Keratinocyte (primary cell): ENCODE data around the gene TCHH. TPM values are rescaled to one million over a fixed set of nuclear protein-coding genes. Genes with fewer than 3 reads are reported as not detected.

ENCODE experiments used
- DNase-seq: peaks from one replicate; pipeline ENCODE4 v3.0.0-alpha.2; 2011; ENCODE audit warnings: low read depth, missing footprints, low spot score
- FAIRE-seq: peaks from 2 replicates; lab custom pipeline; 2011; peaks lifted over from hg19 to GRCh38; lab: Jason Lieb, UNC
- H2AFZ ChIP-seq: 2 replicates; pipeline ENCODE4 v1.6.0; 2012; ENCODE audit warnings: low read length, control low read depth, inconsistent platforms; ENCODE audit not compliant: control insufficient read depth
- H3K27ac ChIP-seq: 2 replicates; pipeline ENCODE4 v1.5.1; 2011; ENCODE audit warnings: low read length; ENCODE audit not compliant: control insufficient read depth, insufficient read depth
- H3K27me3 ChIP-seq: 3 replicates; pipeline ENCODE4 v1.6.0; 2011; ENCODE audit warnings: low read length; ENCODE audit not compliant: control insufficient read depth, insufficient read depth; ENCODE audit errors: extremely low read depth
- H3K36me3 ChIP-seq, 2 experiments: 2 replicates in 1 of 2; 3 replicates in 1 of 2; pipeline ENCODE4 v1.5.1; 2011; ENCODE audit warnings: low read length in 2 of 2, mild to moderate bottlenecking in 1 of 2; ENCODE audit not compliant: control insufficient read depth in 2 of 2, insufficient read depth in 2 of 2; ENCODE audit errors: extremely low read depth in 1 of 2
- H3K4me1 ChIP-seq: 3 replicates; pipeline ENCODE4 v1.5.1; 2011; ENCODE audit warnings: low read length; ENCODE audit not compliant: control insufficient read depth, insufficient read depth; ENCODE audit errors: extremely low read depth
- H3K4me2 ChIP-seq: 3 replicates; pipeline ENCODE4 v1.6.0; 2011; ENCODE audit warnings: low read depth, low read length; ENCODE audit not compliant: control insufficient read depth, insufficient read depth; ENCODE audit errors: extremely low read depth
- H3K4me3 ChIP-seq, 3 experiments: fragments of 200-600 bp in 1 of 3; sonication (generic) in 1 of 3; 2 replicates in 2 of 3; 3 replicates in 1 of 3; pipeline ENCODE4 v1.5.1; 2011 to 2016; ENCODE audit warnings: low read length in 3 of 3, mild to moderate bottlenecking in 3 of 3, control low read depth in 2 of 3, inconsistent platforms in 1 of 3, low read depth in 1 of 3, mixed read lengths in 1 of 3, mixed run types in 1 of 3, moderate library complexity in 1 of 3; ENCODE audit not compliant: control insufficient read depth in 2 of 3, insufficient read depth in 2 of 3; ENCODE audit errors: extremely low read depth in 1 of 3
- H3K79me2 ChIP-seq: 2 replicates; pipeline ENCODE4 v1.6.0; 2012; ENCODE audit warnings: low read length; ENCODE audit not compliant: control insufficient read depth, insufficient read depth
- H3K9ac ChIP-seq: 3 replicates; pipeline ENCODE4 v1.6.0; 2011; ENCODE audit warnings: low read length; ENCODE audit not compliant: control insufficient read depth, insufficient read depth; ENCODE audit errors: extremely low read depth
- H3K9me1 ChIP-seq: 3 replicates; pipeline ENCODE4 v1.6.0; 2011; ENCODE audit warnings: low read length; ENCODE audit not compliant: control insufficient read depth, insufficient read depth; ENCODE audit errors: extremely low read depth
- H3K9me3 ChIP-seq: 2 replicates; pipeline ENCODE4 v1.5.1; 2012; ENCODE audit warnings: low read depth, low read length; ENCODE audit not compliant: control insufficient read depth
- H4K20me1 ChIP-seq: 3 replicates; pipeline ENCODE4 v1.6.0; 2011; ENCODE audit warnings: low read length; ENCODE audit not compliant: control insufficient read depth, insufficient read depth; ENCODE audit errors: extremely low read depth
- CTCF ChIP-seq, 3 experiments: IDR thresholded peaks in 1 of 3; conservative IDR thresholded peaks in 1 of 3; optimal IDR thresholded peaks in 1 of 3; 2 replicates in 2 of 3; 3 replicates in 1 of 3; pipeline versions ENCODE3 to v1.5.1; 2011; ENCODE audit warnings: low read length in 3 of 3, mild to moderate bottlenecking in 3 of 3, moderate library complexity in 2 of 3, control low read depth in 1 of 3, inconsistent platforms in 1 of 3; ENCODE audit not compliant: insufficient read depth in 2 of 3; ENCODE audit errors: extremely low read depth in 1 of 3
- EZH2 ChIP-seq: IDR thresholded peaks from one replicate; pipeline ENCODE4 v1.6.1; 2012; ENCODE audit warnings: inconsistent platforms, mild to moderate bottlenecking, low read length, moderate library complexity
- dilution Hi-C: fragments of 300-500 bp; cut with MboI; formaldehyde crosslinking; loops from one replicate; pipeline ENCODE4 v1.7.0; 2020; ENCODE audit warnings: low sequenced_read_pairs; ENCODE audit not compliant: extremely low pct_ligation_motif_present
- polyA plus RNA-seq, 5 experiments: library from polyadenylated mRNA; depleted of rRNA in 3 of 5; stranded (reverse) in 3 of 5; stranded (forward) in 1 of 5; unstranded in 1 of 5; fragments of >200 nt; gene quantifications; 1 replicate in 1 of 5; 2 replicates in 3 of 5; 3 replicates in 1 of 5; pipeline versions ENCODE4 v1.2.1 to v1.2.3, GENCODE V29; 2011 to 2012; ENCODE audit warnings: missing spikeins in 2 of 5, low read depth in 1 of 5, low replicate concordance in 1 of 5

Gene TCHH
- polyA plus RNA-seq, 1 donor (not counting 4 experiments of a cell fraction or from before 2014, with no cell fraction given), result 0.25 TPM

GRCh38 chr1:152137215-152137614 lies 22.0 kb upstream of the TCHH start:
- Histone ChIP-seq H3K27ac (no peak overlapping the region), H3K4me3 (no peak overlapping the region), H3K9ac (no peak overlapping the region), H3K4me2 (no peak overlapping the region), H3K79me2 (no peaks in the 10 kb centered on the region), H3K4me1 (no peaks in the 10 kb centered on the region), H3K27me3 (no peaks in the 10 kb centered on the region), H3K36me3 (no peaks in the 10 kb centered on the region), H4K20me1 (no peaks in the 10 kb centered on the region), H2AFZ (no peak overlapping the region), H3K9me3 (no peaks in the 10 kb centered on the region), H3K9me1 (no peaks in the 10 kb centered on the region)
- dilution Hi-C loops, result no loop called here
- no peak for TF ChIP-seq CTCF (optimal IDR thresholded peaks at IDR 0.05 in 1 of 3, IDR thresholded peaks at IDR 0.05 in 1 of 3, conservative IDR thresholded peaks at IDR 0.05 in 1 of 3; ENCODE audit: extremely low read depth in 1 of 3, insufficient read depth in 2 of 3, low read length in 3 of 3)
- FAIRE-seq, result peak; percentile 39
- no peak for DNase-seq

- H3K9me3 ChIP-seq, result no peaks in the 10 kb centered on the region
- dilution Hi-C loops, result no loop called here
- no peaks in the 10 kb centered on the region for H3K9me1 ChIP-seq
- no peak overlapping the region for H2AFZ ChIP-seq
- no peak overlapping the region for H3K27ac ChIP-seq
- H3K27me3 ChIP-seq, result peaks cover 6% of the 10 kb centered on the region
- TF ChIP-seq CTCF (optimal IDR thresholded peaks at IDR 0.05 in 1 of 3, IDR thresholded peaks at IDR 0.05 in 1 of 3, conservative IDR thresholded peaks at IDR 0.05 in 1 of 3; ENCODE audit: extremely low read depth in 1 of 3, insufficient read depth in 2 of 3, low read length in 3 of 3), result no peak
- no peak for TF ChIP-seq EZH2
- H3K4me2 ChIP-seq, result no peak overlapping the region
- DNase-seq (no peak), FAIRE-seq (no peak)
- H3K36me3 ChIP-seq, result no peaks in the 10 kb centered on the region
- no peaks in the 10 kb centered on the region for H3K79me2 ChIP-seq
- no peaks in the 10 kb centered on the region for H4K20me1 ChIP-seq
- no peaks in the 10 kb centered on the region for H3K4me1 ChIP-seq
- H3K4me3 ChIP-seq, result no peak overlapping the region
- no peak overlapping the region for H3K9ac ChIP-seq
These were observed 14.9 kb upstream of the TCHH start for GRCh38 chr1:152130186-152130585.
